ENCODE results near the gene GPD1L.
"Not testable (repeated sequence)": the region's sequence is repeated elsewhere in the genome, so short reads cannot be mapped to it uniquely, and the experiment has no call there.

Gene GPD1L

GRCh38 chr3:32106929-32107362 is 526 bp downstream of the GPD1L start:
- FAIRE-seq = no peak

GRCh38 chr3:32108224-32108623 is 1.8 kb downstream of the GPD1L start:
- not testable (repeated sequence) for FAIRE-seq

- FAIRE-seq = no peak
These were observed 2.8 kb downstream of the GPD1L start for GRCh38 chr3:32109256-32109655.

- no peak for FAIRE-seq
These were observed 3.9 kb downstream of the GPD1L start for GRCh38 chr3:32110233-32110760.

GRCh38 chr3:32111560-32111959 is 5.1 kb downstream of the GPD1L start:
- no peak for FAIRE-seq

- FAIRE-seq = no peak
These were observed 7.1 kb downstream of the GPD1L start for GRCh38 chr3:32113566-32113965.

GRCh38 chr3:32113981-32114545 is 7.6 kb downstream of the GPD1L start:
- FAIRE-seq = no peak

- FAIRE-seq = not testable (repeated sequence)
These were observed 8.3 kb downstream of the GPD1L start for GRCh38 chr3:32114546-32115386.

- no peak for FAIRE-seq
These were observed 10.9 kb downstream of the GPD1L start for GRCh38 chr3:32117320-32117719.

- FAIRE-seq = no peak
These were observed 11.8 kb downstream of the GPD1L start for GRCh38 chr3:32118215-32118614.

GRCh38 chr3:32120471-32120870 is 14.1 kb downstream of the GPD1L start:
- no peak for FAIRE-seq

- no peak for FAIRE-seq
These were observed 14.7 kb downstream of the GPD1L start for GRCh38 chr3:32121137-32121536.

GRCh38 chr3:32123620-32124019 is 17.2 kb downstream of the GPD1L start:
- FAIRE-seq = no peak

GRCh38 chr3:32125012-32125411 is 18.6 kb downstream of the GPD1L start:
- FAIRE-seq = no peak

- no peak for FAIRE-seq
These were observed 20.0 kb downstream of the GPD1L start for GRCh38 chr3:32126305-32127015.

GRCh38 chr3:32127219-32127826 is 20.9 kb downstream of the GPD1L start:
- FAIRE-seq = no peak

GRCh38 chr3:32128936-32129335 is 22.5 kb downstream of the GPD1L start:
- FAIRE-seq = no peak

GRCh38 chr3:32129832-32130231 is 23.4 kb downstream of the GPD1L start:
- FAIRE-seq = no peak

- no peak for FAIRE-seq
These were observed 25.7 kb downstream of the GPD1L start for GRCh38 chr3:32132121-32132520.

- no peak for FAIRE-seq
These were observed 26.3 kb downstream of the GPD1L start for GRCh38 chr3:32132706-32133105.

GRCh38 chr3:32136703-32137102 is 30.3 kb downstream of the GPD1L start:
- FAIRE-seq = no peak

- FAIRE-seq = no peak
These were observed 31.4 kb downstream of the GPD1L start for GRCh38 chr3:32137870-32138269.

GRCh38 chr3:32138545-32139104 is 32.2 kb downstream of the GPD1L start:
- FAIRE-seq = no peak

Data from endometrium (tissue), 2 donors.